Stimulated activated CD8-positive, alpha-beta memory T cell treated with anti-CD3 and anti-CD28 coated beads, Interleukin-4, amount 100 ng/mL, for 1 hour (primary cell): ENCODE results near the gene NUDCD3.

Source experiments
- DNase-seq, 2 donors: peaks; one replicate each; pipeline ENCODE4 v3.0.0-alpha.2; 2020; ENCODE audit warnings: low read depth in 2 of 2, low spot score in 1 of 2

The NUDCD3 gene

GRCh38 chr7:44368455-44368854, 122.0 kb downstream of the NUDCD3 start:
- no peak for DNase-seq

DNA sequence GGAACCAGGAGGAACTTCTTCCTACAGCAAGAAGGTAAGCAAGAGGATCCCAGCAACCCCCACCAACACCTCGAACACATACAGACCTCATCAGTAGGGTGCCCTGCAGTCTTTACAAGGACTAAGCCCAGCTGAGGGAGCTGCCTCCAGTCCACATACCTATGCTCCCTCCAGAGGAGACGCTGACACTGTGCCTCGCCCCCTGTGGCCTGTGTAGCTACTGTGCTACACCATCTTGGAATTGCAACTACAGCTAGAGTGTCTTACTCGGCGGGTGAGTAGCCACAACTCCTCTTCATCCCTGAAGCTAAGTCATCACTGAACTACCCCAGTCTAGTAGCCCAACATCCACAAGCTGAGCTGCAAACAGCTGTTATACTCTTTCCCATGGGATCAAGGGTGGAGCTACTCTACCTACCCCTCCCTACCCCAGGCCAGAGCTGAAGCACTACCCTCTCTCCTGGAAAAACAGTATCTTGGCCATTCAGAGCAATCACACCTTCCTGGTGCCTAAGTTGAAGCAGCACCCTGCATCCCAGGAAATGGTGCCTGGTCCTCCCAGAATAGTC, 122.9 kb downstream of the NUDCD3 start:
- DNase-seq: no peak

- DNase-seq: no peak
These were observed 123.5 kb downstream of the NUDCD3 start for GRCh38 chr7:44366986-44367385.

GRCh38 chr7:44353668-44354067, 136.8 kb downstream of the NUDCD3 start:
- DNase-seq: no peak

DNA sequence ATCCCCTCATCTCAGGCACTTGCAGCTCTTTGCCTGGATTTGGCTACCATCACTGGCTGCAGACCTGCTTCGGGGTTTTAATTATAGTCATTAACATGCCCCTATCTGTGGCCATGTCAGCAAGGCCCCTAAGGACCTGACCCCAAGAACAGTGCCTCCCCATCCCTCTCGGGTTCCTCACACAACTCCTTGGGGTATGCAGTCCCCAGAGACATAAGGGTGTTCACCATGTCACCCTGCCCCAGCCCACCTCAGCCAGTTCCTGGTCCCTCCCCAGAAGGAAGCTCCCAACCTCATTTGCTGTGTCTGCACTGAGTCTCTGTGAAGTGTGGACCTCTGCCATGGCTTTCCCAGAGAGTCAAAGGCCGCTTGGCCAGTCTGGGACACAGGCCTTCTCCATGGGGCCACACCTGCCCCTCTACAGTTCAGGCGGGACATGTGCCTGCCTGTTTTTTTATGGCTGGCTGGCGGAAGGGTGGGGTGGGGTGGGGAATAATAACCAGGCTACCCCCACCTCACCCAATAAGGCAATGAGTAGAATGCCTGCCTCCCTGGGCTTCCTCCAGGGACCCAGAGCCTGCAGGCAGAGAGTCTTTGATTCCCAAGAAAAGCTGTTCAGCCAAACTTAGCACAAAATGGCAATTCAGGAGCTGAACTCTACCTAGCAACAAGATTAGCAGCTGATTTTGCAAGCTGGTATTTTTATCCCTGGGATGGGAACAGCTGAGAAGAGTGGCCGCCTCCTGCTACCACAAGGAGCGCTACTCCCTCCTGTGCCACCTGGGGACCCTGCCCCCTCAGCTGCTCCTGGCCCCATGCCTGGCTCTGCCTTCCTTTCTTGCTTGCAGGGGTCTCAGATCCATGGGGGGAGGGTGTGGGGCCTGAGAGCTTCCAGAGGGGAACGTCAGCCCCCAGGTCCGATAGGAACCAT, 141.3 kb downstream of the NUDCD3 start:
- DNase-seq: no peak

- no peak for DNase-seq
These were observed 142.2 kb downstream of the NUDCD3 start for GRCh38 chr7:44348300-44348699.

- DNase-seq: no peak
These were observed 142.8 kb downstream of the NUDCD3 start for GRCh38 chr7:44347546-44348114.

DNA sequence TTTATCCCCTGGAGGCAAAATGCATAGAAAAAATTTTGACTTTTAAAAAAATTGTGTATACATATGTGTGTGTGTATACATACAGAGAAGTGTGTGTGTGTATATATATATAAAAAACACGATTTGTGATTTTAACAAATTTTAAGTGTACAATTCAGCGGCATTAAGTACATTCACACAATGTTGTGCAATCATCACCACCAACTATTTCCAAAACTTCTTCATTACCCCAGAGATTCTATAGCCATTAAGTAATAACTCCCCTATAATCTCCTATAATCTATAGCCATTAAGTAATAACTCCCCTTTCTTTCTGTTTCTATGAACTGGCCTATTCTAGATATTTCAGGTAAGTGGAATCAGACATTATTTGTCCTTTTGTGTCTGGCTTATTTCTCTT, 144.4 kb downstream of the NUDCD3 start:
- DNase-seq: no peak

GRCh38 chr7:44341401-44341800, 149.1 kb downstream of the NUDCD3 start:
- no peak for DNase-seq

- DNase-seq: no peak
These were observed 151.9 kb downstream of the NUDCD3 start for GRCh38 chr7:44338600-44338999.

DNA sequence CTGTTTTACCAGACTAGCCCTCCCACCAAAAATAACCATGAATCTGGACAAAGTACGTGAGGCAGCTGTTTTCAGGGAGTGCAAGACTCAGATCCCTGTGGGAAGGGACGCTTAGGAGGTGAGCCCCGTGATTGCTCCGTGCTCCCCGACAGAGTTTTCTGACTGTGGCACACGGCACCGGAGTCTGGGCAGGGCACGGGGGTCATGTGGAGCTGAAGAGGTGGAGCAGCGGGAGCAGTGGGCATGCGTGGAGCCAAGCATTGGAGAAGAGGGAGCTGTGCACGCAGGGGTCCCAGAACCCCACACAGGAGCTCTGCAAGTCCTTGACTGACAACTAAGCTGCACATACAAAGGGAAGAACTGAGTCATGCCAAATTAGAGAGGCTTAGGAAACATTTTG, 154.0 kb downstream of the NUDCD3 start:
- DNase-seq: no peak

DNA sequence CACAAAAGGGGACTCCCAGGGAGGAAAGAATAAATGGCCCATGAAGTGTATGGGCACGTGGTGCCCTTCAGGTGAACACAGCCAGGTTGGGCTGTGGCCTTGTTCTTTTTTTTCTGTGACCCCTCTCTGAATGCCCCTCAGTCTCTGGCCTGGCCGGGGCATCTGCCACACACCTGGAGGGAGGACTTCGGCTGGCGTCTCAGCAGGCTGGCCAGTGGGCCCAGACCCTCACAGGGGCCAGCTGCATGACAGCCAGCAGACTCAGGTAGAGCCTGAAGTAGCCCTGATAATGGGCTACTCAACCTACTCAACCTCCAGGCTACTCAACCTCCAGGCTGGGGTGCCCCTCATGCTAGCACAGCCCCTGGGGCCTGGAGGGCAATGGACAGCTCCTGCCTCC, 155.3 kb downstream of the NUDCD3 start:
- no peak for DNase-seq

DNA sequence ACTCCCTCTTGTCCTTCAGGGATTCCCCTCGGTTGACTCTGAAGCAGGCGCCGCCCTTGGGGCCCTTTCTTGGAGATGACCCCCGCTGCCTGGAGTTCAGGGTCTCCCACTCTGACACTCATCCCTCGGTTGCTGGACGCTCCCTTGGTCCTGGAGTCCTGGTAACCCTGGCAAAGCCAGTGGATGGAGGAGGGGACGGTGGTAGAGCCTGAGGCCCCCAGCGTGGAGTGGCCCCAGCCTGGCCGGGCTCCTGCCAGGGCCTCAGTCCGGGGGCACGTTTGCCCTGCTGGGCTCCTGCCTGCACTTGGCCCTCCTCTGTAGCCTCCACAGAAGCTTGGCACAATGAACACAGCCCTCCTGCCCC, 155.7 kb downstream of the NUDCD3 start:
- no peak for DNase-seq

- no peak for DNase-seq
These were observed 156.3 kb downstream of the NUDCD3 start for GRCh38 chr7:44333911-44334733.

- DNase-seq: no peak
These were observed 158.8 kb downstream of the NUDCD3 start for GRCh38 chr7:44331682-44332081.

DNA sequence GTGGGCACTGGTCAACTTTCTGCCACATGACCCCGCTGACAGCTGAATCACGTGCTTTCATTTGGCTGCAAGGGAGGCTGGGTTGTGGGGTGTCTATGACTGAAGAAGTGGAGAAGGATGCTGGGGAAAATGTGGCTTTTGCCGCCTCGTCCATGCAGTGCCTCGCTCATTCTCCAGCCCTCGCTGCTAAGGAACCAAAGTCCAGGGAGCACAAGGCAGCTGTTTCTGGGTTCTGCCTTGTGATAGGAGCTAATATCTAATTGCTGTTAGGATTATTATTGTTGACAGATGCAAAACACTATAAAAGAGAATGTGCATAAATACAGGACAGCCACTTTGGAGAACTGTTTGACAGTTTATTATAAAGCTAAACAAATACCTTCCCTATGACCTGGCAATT, 160.1 kb downstream of the NUDCD3 start:
- no peak for DNase-seq

GRCh38 chr7:44329888-44330287, 160.6 kb downstream of the NUDCD3 start:
- no peak for DNase-seq
